ENCODE data around the gene IFNAR2.
"Not testable (repeated sequence)": the region's sequence is repeated elsewhere in the genome, so short reads cannot be mapped to it uniquely, and the experiment has no call there.

The IFNAR2 gene

GRCh38 chr21:33214056-33214455, 15.7 kb upstream of the IFNAR2 start:
- no peak for DNase-seq (ENCODE audit: low spot score)

- no peak for DNase-seq (ENCODE audit: low spot score)
Measured at GRCh38 chr21:33217138-33217520, 12.6 kb upstream of the IFNAR2 start.

- no peak for DNase-seq (ENCODE audit: low spot score)
Measured at GRCh38 chr21:33219300-33219699, 10.4 kb upstream of the IFNAR2 start.

GRCh38 chr21:33219954-33220353, 9.8 kb upstream of the IFNAR2 start:
- no peak for DNase-seq (ENCODE audit: low spot score)

GRCh38 chr21:33225376-33225775, 4.4 kb upstream of the IFNAR2 start:
- DNase-seq (ENCODE audit: low spot score), result not testable (repeated sequence)

GRCh38 chr21:33228455-33228854, 1.3 kb upstream of the IFNAR2 start:
- DNase-seq (ENCODE audit: low spot score), result no peak

GRCh38 chr21:33229099-33229783, 497 bp upstream of the IFNAR2 start:
- no peak for DNase-seq (ENCODE audit: low spot score)

GRCh38 chr21:33230545-33231324, 997 bp downstream of the IFNAR2 start:
- peak; percentile 44 for DNase-seq (ENCODE audit: low spot score)

- DNase-seq (ENCODE audit: low spot score), result no peak
Measured at GRCh38 chr21:33231526-33231925, 1.8 kb downstream of the IFNAR2 start.

- DNase-seq (ENCODE audit: low spot score), result no peak
Measured at GRCh38 chr21:33232291-33233034, 2.7 kb downstream of the IFNAR2 start.

- DNase-seq (ENCODE audit: low spot score), result no peak
Measured at GRCh38 chr21:33234635-33235520, 5.1 kb downstream of the IFNAR2 start.

GRCh38 chr21:33236013-33236686, 6.4 kb downstream of the IFNAR2 start:
- no peak for DNase-seq (ENCODE audit: low spot score)

- no peak for DNase-seq (ENCODE audit: low spot score)
Measured at GRCh38 chr21:33236766-33237165, 7.0 kb downstream of the IFNAR2 start.

- no peak for DNase-seq (ENCODE audit: low spot score)
Measured at GRCh38 chr21:33237486-33237885, 7.7 kb downstream of the IFNAR2 start.

- DNase-seq (ENCODE audit: low spot score), result no peak
Measured at GRCh38 chr21:33238146-33238545, 8.4 kb downstream of the IFNAR2 start.

GRCh38 chr21:33238565-33239255, 9.0 kb downstream of the IFNAR2 start:
- DNase-seq (ENCODE audit: low spot score), result no peak

- not testable (repeated sequence) for DNase-seq (ENCODE audit: low spot score)
Measured at GRCh38 chr21:33239559-33240127, 9.9 kb downstream of the IFNAR2 start.

- DNase-seq (ENCODE audit: low spot score), result no peak
Measured at GRCh38 chr21:33240404-33240803, 10.7 kb downstream of the IFNAR2 start.

- DNase-seq (ENCODE audit: low spot score), result no peak
Measured at GRCh38 chr21:33241846-33242245, 12.1 kb downstream of the IFNAR2 start.

GRCh38 chr21:33242846-33243245, 13.1 kb downstream of the IFNAR2 start:
- not testable (repeated sequence) for DNase-seq (ENCODE audit: low spot score)
